GM13977 (cell line): ENCODE results near the gene FOXD4L6.
"Not testable (repeated sequence)": the region's sequence is repeated elsewhere in the genome, so short reads cannot be mapped to it uniquely, and the experiment has no call there.

ENCODE experiments used
- DNase-seq: peaks from one replicate; pipeline ENCODE4 v3.0.0; 2012; ENCODE audit warnings: low spot score
- in situ Hi-C: fragments of 300-500 bp; cut with MboI; formaldehyde crosslinking; loops from one replicate; pipeline ENCODE4 v1.12.0; 2022; ENCODE audit warnings: low sequenced_read_pairs, low pct_unique_long_range_greater_than_20kb, mixed read lengths, inconsistent platforms; ENCODE audit not compliant: unreplicated experiment

The FOXD4L6 gene

DNA sequence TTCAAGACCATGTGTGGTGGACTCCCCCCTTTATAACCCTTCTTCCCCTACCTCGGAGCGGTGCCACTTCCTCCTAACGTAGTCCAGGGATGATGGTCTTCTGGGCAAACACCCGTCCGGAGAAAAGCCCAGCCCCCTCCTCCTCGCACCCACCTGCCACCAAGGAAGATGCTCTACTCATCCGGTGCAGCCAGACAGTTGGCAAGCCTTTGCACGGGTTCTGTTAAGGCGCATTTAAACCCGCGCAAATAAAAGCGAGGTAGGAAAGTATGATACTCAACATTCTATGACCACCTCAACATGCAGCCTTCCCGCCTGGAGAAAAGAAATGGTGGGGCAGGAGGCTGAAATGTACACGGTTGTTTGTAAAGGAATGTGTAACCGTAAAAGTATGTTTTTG is at the start of gene FOXD4L6:
Gene FOXD4L6, minus strand, starts transcription at position 101 of the 400 bp plus-strand sequence. CDS start 298 bp downstream, outside the sequence.
- DNase-seq, in situ Hi-C loops: not testable (repeated sequence)

DNA sequence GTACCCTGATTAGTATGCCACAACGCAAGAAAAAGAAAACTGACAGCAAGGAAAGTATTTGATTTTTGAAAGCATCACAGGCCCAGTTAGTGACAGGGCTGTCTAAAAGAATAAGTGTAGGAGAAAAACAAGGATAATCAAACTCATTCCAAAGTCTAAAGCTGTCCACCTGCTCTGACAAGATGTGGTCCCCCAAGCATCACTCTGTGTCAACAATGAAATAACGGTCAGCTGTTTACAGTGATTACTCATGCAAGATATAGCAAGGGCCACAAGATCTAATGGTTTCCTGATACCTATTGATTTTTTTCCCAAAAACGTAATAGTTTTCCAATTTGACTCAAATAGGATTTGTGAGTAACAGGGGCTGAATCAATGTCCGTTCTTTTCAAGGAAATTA is 46.5 kb upstream of the FOXD4L6 start:
- DNase-seq, in situ Hi-C loops: not testable (repeated sequence)

DNA sequence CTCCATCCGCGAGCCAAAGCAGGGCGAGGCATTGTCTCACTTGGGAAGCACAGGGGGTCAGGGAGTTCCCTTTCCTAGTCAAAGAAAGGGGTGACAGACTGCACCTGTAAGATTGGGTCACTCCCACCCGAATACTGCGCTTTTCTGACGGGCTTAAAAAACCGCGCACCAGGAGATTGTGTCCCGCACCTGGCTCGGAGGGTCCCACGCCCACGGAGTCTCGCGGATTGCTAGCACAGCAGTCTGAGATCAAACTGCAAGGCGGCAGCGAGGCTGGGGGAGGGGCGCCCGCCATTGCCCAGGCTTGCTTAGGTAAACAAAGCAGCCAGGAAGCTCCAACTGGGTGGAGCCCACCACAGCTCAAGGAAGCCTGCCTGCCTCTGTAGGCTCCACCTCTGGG is 21.6 kb upstream of the FOXD4L6 start:
- DNase-seq: not testable (repeated sequence)

DNA sequence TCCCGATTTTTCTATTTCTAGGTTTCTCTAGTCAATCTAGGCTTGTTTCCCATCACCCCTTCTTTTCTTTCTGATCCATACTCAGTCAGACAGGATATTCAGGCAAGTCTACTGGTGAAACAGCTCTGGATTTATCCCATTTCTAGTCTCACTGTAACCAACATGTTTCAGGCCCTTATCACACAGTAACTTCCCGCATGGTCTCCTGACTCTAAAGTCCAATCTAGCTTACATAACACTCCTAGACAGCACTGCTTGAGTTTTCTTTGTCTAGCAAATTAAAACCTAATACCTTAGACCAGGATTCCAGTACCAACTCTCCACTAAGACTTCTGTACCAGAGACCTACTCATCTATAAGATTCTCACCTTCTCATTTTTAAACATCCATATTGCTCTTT is 13.4 kb upstream of the FOXD4L6 start:
- DNase-seq, in situ Hi-C loops: not testable (repeated sequence)

More for the DNA sequence above, 21.6 kb upstream of the FOXD4L6 start:
- in situ Hi-C loops: not testable (repeated sequence)

DNA sequence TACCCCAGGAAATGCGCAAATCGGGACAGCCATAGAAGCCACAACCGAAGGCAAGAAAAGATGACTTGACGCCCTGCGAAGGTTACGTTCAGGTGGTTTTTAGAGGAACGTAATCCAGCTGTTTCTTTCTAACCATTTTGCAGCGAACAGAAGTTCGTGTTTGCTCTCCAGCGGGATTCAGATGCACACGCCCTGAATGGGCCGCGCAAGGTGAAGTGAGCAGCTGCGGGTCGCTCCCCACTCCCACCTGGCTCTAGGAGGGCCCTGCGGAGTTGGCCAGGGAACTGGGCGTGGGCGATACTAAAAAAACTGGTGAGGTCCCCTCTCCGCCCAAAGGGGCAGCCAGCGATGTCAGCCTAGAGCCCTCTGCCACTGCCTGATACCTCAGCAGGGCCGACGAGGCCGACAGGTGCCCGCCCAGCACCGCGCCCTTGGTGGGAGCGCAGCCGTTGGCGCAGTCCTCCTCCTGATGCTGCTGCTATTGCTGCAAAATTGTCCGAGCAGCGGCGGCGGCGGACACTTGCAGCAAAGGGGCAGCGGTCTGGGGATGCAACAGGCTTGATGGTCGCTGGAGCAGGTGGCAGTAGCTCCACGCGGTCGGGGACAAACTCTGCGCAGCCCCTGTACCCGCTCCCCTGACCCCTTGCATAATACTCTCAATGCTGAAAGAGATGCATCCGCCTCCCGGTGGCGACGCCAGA is 1.6 kb downstream of the FOXD4L6 start:
- DNase-seq, in situ Hi-C loops: not testable (repeated sequence)

DNA sequence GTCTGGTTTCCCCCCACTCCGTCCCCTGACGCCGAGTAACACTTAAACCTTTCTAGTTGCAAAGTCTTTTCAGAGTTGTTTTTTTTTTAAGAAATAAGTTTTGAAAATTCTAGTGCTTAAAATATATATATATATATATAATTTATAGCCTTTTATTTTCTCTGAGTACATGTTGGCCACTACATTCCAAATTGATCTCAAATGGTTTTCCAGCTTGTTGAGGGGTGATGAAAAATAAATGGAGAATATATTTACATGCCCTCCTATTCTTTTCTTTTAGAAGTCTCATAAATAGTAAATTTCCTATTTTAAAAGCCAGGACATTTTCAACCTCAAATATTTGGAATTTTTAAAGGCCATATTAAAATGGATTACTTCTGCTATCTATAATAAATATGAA is 2.5 kb downstream of the FOXD4L6 start:
- DNase-seq: not testable (repeated sequence)

DNA sequence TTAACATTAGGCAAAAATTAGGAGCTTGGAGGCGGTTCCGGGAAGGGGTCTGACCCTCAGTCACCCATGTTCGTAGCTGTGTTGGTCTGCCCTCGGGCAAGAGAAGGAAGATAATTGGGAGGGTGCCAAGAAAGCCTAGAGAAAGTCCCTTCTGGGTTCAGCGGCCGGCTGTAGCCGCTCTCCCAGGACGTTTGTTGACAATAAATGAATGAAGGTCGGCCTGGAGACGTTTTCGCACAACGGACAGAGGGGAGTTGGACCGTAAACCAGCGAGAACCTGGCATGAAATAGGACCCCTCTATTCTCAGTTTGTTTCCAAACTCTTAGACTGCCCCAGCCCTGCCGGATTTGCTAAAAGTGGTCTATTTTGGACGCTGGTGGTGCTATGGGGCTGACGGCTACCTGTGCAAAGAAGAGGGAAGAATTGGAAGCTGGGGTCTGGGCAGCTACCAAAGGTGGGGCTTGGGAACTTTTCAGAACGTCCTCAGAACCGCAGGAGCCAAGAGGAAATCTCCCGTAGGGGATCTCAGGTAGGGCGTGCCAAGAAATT is 3.3 kb downstream of the FOXD4L6 start:
- DNase-seq, in situ Hi-C loops: not testable (repeated sequence)

More for the DNA sequence above, 2.5 kb downstream of the FOXD4L6 start:
- in situ Hi-C loops: not testable (repeated sequence)

DNA sequence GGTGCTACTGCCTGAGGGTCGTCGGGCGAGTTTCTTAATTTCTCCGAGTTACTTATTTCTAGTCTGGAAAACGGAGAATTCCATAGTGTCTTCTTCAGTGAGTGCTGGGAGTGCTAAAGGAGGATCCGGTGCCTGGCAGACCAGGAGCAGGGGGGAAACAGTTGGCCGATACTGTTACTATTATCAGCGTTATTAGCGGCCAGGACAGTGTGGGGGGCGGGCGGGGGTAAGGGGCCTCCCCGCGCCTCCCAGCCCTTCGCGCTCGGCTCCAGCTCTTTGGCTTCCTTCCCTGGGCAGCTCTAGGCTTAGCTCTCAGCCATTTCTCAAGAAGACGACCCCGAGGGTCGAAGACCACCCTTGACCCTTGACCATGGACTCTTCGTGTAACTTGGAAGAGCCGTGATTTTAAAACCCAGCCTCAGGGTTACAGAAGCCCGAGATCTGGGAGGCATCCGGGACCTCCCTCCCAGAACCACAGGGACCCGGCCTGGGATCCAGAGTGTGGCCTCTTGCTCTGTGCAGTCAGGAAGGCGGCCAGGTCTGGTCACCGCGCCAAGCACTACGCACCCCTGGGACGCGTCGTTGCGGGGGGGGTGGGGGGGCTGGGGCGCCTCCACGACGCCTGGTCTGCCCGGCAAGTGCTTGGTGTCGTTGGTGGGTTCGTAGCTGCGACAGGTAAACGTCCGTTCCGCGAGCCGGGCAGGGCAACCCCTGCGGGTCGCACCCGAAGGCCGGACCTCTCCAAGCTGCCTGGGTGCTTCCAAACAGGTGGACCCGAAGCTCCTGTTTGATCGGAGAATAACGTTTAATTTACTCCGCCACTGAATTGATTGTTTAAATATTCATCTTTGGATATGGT is 4.0 kb downstream of the FOXD4L6 start:
- DNase-seq, in situ Hi-C loops: not testable (repeated sequence)

DNA sequence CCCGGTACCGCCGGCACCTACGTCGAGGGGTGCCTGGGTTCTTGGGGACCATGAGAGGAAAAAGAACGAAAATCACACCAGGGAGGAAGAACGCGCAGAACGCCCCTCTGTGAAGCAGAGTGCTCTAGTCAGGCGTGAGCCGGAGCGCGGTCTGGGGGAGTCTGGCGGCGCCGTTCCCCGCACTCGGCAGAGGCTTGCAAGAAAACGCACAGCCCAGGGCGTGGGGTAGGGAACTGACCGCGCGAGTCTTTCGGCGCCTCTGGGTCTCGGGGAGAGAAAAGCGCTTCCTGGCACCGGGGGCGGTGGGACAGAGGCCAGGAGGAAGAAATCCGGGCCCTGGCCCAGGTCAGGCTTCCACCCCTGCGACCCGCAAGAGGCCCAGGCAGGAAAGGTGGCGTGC is 4.7 kb downstream of the FOXD4L6 start:
- DNase-seq, in situ Hi-C loops: not testable (repeated sequence)

DNA sequence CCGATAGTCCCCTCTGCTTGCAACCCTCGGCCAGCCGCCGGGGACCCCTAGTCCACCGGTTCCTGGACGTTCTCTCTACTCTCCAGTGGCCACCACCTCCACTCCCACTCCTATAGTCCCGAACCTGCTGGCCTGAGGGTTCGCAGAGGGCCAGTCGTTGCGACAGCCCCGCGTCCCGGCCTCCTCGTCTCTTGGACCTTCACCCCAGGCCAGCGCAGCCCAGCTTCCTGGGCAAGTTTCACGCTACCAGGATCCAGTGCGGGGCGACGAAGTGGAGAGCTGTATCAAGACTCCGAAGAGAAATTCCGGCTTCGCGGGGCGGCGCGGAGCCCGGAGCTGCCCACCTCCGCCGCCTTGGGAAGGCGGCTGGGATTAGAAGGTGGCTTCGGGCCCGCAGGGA is 5.1 kb downstream of the FOXD4L6 start:
- in situ Hi-C loops, DNase-seq: not testable (repeated sequence)

DNA sequence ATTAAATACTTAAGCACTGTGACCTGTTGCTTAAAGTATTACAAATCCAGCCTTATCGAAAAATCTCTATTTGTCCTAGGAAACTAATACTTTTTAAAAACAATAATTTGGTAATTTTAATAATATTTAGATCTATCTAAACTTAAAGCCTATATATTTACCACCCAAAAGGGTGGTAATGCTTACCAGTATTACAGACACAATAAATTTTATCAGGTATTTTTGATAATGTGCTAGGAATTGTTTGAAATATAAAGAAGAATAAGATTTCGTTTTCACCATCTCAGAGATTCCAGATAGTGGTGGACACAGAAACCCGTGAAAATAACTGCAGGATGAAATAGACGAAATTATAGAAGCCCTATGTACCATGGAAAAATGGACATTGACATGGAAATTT is 7.8 kb downstream of the FOXD4L6 start:
- DNase-seq, in situ Hi-C loops: not testable (repeated sequence)

DNA sequence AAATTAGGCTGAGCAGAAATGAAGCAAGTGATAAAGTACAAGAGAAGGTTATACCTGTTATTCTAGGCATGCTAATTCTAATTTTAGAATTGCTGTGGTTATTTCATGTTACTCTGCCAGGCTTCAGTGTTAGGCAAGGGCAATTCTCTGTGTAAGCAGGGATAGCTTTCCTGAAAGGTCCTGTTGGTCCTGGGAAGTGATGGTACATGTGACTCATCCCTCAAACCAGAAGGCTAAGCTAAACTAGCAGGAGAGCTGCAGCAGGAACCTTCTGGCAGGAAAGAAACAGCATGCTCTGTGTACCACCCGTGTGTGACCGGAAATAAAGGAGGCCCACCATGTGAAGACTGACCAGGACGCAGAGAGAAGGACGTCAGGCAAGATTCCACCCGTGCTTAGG is 8.8 kb downstream of the FOXD4L6 start:
- in situ Hi-C loops, DNase-seq: not testable (repeated sequence)

DNA sequence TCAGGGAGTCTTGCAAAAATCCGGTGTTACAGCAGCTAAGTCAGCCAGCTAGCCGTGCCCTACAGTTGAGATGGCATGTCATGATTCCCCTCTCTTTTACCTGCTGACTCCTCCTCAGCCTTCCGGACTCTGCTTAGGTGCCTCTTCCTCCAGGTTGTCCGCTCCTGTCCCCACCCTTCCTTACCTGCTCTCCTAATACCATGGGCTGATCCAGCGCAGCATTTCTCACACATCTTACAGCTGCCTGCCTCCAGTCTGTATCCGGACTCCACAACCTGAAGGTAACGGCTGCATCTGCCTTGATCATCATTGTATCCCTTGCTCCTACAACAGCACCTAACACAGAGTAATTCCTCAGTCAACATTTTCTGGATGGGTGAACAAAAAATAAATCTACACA is 9.2 kb downstream of the FOXD4L6 start:
- DNase-seq, in situ Hi-C loops: not testable (repeated sequence)

DNA sequence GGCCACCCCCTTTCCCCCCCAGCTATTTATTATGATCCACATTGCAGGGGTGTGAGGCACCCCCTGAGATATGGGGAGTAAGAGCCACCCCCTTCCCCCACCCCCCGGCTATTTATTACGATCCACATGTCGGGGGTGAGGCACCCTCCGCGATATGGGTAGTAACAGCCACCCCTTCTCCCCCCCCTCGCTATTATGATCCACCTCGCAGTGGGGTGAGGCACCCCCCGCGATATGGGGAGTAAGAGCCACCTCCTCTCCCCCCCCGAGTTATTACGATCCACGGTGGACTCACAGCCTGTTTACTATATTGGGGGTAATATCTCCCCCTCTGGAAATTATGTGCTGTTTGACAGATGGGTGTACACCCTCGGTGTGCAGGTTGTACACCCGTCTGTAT is 15.1 kb downstream of the FOXD4L6 start:
- in situ Hi-C loops, DNase-seq: not testable (repeated sequence)

DNA sequence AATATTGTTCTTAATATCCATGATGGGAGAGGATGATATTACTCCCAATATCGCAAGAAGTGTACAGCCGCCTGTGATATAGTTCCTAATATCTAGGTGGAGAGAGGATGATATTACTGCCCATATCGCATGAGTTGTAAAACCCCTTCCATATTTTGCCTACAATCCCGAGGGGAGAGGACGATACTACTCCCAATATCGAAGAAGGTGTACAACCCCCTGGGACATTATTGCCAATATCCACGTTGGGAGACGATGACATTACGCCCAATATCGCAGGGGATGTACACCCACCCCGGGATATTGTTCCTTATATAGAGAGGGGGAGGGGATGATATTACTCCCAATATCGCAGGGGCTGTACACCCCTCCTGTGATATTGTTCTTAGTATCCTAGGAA is 17.1 kb downstream of the FOXD4L6 start:
- DNase-seq, in situ Hi-C loops: not testable (repeated sequence)

DNA sequence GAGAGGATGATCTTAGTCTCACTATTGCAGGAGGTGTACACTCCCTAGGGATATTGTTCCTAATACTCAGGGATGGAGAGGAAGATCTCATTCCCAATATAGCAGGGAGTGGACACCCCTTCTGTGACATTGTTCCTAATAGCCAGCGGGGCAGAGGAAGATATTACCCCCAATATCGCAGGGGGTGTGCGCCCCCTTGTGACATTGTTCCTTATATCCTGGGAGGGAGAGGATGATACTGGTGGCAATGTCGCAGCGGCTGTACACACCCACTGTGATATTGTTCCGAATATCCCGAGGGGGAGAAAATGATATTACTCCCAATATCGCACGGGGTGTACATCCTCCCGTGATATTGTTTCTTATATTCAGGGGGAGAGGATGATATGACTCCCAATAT is 17.6 kb downstream of the FOXD4L6 start:
- in situ Hi-C loops, DNase-seq: not testable (repeated sequence)

DNA sequence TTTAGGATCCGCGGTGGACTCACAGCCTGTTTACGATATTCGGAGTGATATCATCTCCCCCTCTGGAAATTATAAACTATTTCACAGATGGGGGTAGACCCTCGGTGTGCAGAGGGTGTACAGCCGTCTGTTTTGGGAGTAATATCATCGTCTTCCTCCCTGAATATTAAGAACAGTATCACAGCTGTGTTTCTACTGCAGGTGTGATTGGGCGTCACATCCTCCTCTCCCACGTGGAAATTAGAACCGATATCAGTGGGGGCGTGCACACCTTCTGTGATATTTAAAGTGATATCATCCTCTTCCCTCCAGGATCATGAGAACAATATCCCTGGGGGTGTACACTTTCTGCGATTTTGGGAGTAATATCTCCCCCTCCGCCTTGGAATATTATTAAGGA is 19.2 kb downstream of the FOXD4L6 start:
- DNase-seq, in situ Hi-C loops: not testable (repeated sequence)

DNA sequence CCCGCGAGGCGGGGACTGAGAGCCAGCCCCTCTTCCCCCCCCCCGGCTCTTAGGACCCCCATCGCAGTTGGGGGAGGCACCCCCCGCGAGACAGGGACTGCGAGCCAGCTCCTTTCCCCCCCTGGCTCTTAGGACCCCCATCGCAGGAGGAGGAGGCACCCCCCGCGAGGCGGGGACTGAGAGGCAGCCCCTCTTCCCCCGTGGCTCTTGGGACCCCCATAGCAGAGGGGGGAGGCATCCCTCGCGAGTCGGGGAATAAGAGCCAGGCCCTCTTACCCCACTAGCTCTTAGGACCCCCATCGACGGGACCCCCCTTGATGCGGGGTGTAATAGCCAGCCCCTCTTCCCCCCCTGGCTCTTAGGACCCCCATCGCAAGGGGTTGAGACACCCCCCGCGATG is 19.7 kb downstream of the FOXD4L6 start:
- in situ Hi-C loops, DNase-seq: not testable (repeated sequence)
